ENCODE results near the gene NDUFB3. TPM values are rescaled to one million over a fixed set of nuclear protein-coding genes. Genes with fewer than 3 reads are reported as not detected.
A peak's percentile ranks its signal among the peaks of the same experiment; 100 is the strongest.

Gene NDUFB3
- total RNA-seq, 1 donor from 2014 or later = 38.8 TPM

DNA sequence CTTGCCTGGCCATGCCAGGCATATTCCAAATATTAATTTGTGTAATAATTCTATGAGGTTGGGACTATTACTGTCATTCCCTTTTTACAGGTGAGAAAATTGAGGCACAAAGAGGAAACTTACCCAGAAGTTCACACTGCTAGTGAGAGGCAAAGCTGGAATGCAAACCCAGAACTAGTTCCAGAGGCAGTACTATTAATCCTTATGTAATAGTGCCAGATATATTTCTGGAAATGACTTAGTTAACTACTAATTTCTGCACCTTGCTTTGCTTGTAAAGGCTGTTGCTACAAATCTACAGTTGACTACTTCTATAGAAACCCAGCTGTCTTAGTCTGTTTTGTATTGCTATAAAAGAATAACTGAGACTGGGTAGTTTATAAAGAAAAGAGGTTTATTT, 38.8 kb downstream of the NDUFB3 start:
- TF ChIP-seq POLR2AphosphoS5 (IDR thresholded peaks at IDR 0.05; ENCODE audit: insufficient read depth in 1 of 2, low read depth in 1 of 2) (no peak), POLR2A (IDR thresholded peaks at IDR 0.05) (no peak)
- TF ChIP-seq, protein P1, sequence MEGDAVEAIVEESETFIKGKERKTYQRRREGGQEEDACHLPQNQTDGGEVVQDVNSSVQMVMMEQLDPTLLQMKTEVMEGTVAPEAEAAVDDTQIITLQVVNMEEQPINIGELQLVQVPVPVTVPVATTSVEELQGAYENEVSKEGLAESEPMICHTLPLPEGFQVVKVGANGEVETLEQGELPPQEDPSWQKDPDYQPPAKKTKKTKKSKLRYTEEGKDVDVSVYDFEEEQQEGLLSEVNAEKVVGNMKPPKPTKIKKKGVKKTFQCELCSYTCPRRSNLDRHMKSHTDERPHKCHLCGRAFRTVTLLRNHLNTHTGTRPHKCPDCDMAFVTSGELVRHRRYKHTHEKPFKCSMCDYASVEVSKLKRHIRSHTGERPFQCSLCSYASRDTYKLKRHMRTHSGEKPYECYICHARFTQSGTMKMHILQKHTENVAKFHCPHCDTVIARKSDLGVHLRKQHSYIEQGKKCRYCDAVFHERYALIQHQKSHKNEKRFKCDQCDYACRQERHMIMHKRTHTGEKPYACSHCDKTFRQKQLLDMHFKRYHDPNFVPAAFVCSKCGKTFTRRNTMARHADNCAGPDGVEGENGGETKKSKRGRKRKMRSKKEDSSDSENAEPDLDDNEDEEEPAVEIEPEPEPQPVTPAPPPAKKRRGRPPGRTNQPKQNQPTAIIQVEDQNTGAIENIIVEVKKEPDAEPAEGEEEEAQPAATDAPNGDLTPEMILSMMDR (IDR thresholded peaks at IDR 0.05) = no peak
- no peak for DNase-seq (ENCODE audit: extremely low spot score in 2 of 2)
- Histone ChIP-seq H3K27me3 (no peaks in the 10 kb centered on the region), H3K4me3 (no peak overlapping the region), H3K27ac (no peak overlapping the region), H3K9me3 (no peaks in the 10 kb centered on the region), H3K36me3 (no peaks in the 10 kb centered on the region), H3K4me1 (peaks cover 6% of the 10 kb centered on the region)
- intact Hi-C loops (cut with DNase I) = no loop called here

DNA sequence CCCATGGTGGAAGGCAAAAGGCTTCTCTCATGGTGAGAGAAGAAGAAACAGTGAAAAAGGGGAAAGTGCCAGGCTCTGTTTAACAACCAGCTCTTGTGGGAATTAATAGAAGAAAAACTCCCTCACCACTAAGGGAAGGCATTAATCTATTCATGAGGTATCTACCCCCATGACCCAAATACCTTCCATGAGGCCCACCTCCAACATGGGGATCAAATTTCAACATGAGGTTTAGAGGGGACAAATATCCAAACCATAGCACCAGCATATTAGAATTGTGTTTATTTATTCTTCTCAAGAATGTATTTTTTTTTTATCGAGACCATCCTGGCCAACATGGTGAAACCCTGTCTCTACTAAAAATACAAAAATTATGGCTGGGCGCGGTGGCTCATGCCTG, 39.3 kb downstream of the NDUFB3 start:
- Histone ChIP-seq H3K27ac (no peak overlapping the region), H3K27me3 (no peaks in the 10 kb centered on the region), H3K9me3 (no peaks in the 10 kb centered on the region), H3K36me3 (no peaks in the 10 kb centered on the region), H3K4me1 (peaks cover 6% of the 10 kb centered on the region), H3K4me3 (no peak overlapping the region)
- intact Hi-C loops (cut with DNase I) = no loop called here
- TF ChIP-seq POLR2AphosphoS5 (IDR thresholded peaks at IDR 0.05; ENCODE audit: insufficient read depth in 1 of 2, low read depth in 1 of 2) (no peak), POLR2A (IDR thresholded peaks at IDR 0.05) (no peak)
- TF ChIP-seq, protein P1 (IDR thresholded peaks at IDR 0.05) = no peak
- no peak for DNase-seq (ENCODE audit: extremely low spot score in 2 of 2)

DNA sequence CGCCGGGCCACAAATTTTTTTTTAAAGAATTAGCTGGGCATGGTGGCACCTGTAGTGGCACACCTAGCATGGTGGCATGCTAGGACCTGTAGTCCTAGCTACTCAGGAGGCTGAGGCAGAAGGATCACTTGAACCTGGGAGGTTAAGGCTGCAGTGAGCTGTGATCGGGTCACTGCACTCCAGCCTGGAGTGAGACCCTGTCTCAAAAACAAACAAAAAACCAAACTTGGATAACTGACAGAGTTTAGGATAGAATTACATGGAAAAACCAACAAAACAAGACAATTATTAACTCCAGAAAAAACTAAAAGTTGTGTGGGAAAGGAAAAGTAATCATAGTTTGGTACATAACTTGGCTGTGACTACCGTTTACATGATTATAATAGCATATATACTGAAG, 42.5 kb downstream of the NDUFB3 start:
- no peak for DNase-seq (ENCODE audit: extremely low spot score in 2 of 2)
- no peak for TF ChIP-seq POLR2AphosphoS5 (IDR thresholded peaks at IDR 0.05; ENCODE audit: insufficient read depth in 1 of 2, low read depth in 1 of 2)
- TF ChIP-seq, protein P1 (IDR thresholded peaks at IDR 0.05) = no peak
- no peak for TF ChIP-seq POLR2A (IDR thresholded peaks at IDR 0.05)
- intact Hi-C loops (cut with DNase I) = no loop called here
- Histone ChIP-seq H3K27me3 (no peaks in the 10 kb centered on the region), H3K9me3 (no peaks in the 10 kb centered on the region), H3K36me3 (no peaks in the 10 kb centered on the region), H3K4me1 (peaks cover 12% of the 10 kb centered on the region), H3K27ac (no peak overlapping the region), H3K4me3 (no peak overlapping the region)

DNA sequence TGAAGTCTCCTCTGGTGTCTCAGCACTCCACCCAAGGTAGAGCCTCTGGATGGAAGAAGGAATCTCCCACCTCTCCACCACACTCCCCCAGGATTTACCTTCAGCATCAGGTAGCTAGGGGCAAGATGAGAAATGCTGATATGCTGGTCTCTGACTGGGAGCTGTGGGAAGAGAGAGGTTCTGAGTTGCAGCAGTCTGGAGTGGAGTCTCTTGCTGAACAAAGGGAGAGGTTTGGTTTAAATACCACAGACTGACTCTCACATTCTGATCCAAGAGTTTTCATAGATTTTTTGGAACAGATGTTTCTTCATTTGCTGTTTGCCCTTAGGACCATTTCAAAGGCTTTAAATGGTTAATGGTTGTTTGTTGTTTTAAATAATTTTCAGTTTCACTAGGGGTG, 43.0 kb downstream of the NDUFB3 start:
- TF ChIP-seq POLR2AphosphoS5 (IDR thresholded peaks at IDR 0.05; ENCODE audit: insufficient read depth in 1 of 2, low read depth in 1 of 2) = no peak
- no peak for TF ChIP-seq POLR2A (IDR thresholded peaks at IDR 0.05)
- TF ChIP-seq, protein P1 (IDR thresholded peaks at IDR 0.05) = no peak
- intact Hi-C loops (cut with DNase I) = loop anchor here (5.0 kb wide), 1 partner anchor 37 kb away; no protein-coding TSS in a partner anchor

DNA sequence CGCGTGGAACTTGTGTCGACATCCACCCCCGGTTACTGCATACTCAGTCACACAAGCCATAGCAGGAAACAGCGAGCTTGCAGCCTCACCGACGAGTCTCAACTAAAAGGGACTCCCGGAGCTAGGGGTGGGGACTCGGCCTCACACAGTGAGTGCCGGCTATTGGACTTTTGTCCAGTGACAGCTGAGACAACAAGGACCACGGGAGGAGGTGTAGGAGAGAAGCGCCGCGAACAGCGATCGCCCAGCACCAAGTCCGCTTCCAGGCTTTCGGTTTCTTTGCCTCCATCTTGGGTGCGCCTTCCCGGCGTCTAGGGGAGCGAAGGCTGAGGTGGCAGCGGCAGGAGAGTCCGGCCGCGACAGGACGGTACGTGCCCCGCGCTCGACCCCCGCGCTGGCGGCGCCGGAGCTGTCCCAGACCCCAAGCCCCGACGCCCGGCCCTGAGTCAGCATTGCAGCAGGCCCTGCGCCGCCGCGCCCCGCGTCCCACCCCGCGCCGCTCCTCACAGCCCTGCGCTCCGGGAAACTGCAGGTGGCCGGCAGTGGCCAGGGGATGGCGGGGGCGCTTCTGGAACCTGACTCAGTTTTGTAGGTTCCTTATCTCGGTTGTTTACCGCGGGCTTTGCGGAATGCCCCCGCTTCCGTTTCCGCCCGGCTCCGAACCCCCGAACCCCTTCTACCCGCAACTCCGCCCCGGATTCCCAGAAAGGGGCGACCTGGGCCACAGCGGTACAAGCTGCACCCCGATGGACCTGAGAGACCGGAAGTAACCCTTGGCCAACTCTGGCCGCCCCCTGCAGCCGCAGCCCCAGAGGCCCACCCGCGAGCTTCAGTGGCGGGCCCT, 44.5 kb downstream of the NDUFB3 start, which contains the start of gene CFLAR:
CFLAR (plus strand) TSS at position 50 of the 844 bp plus-strand sequence. CDS start 13,702 bp downstream, outside the sequence.
- DNase-seq (ENCODE audit: extremely low spot score in 2 of 2) = no peak
- intact Hi-C loops (cut with DNase I) = loop anchor here (5.0 kb wide), 1 partner anchor 36 kb away; no protein-coding TSS in a partner anchor
- no peaks in the 10 kb centered on the region for H3K27me3 ChIP-seq
- peak within 1 kb of the TSS; percentile 69 to 88 for H3K4me3 ChIP-seq
- H3K36me3 ChIP-seq = no peaks in the 10 kb centered on the region
- peak in 1 of 2 donors; percentile 68 for TF ChIP-seq POLR2A (IDR thresholded peaks at IDR 0.05)
- peak in 1 of 2 donors; percentile 78 for TF ChIP-seq POLR2AphosphoS5 (IDR thresholded peaks at IDR 0.05; ENCODE audit: insufficient read depth in 1 of 2, low read depth in 1 of 2)
- TF ChIP-seq, protein P1 (IDR thresholded peaks at IDR 0.05) = peak in 1 of 3 experiments; percentile 8
- peaks cover 31% of the 10 kb centered on the region for H3K4me1 ChIP-seq
- H3K9me3 ChIP-seq = no peaks in the 10 kb centered on the region
- peak within 1 kb of the TSS; percentile 97 for H3K27ac ChIP-seq

More for the DNA sequence above, 43.0 kb downstream of the NDUFB3 start:
- Histone ChIP-seq H3K27ac (peak overlapping the region; percentile 97), H3K9me3 (no peaks in the 10 kb centered on the region), H3K36me3 (no peaks in the 10 kb centered on the region), H3K4me1 (peaks cover 16% of the 10 kb centered on the region), H3K27me3 (no peaks in the 10 kb centered on the region), H3K4me3 (no peak overlapping the region)
- DNase-seq (ENCODE audit: extremely low spot score in 2 of 2) = no peak

Measured in vagina (tissue), 2 donors.